HG02938 (cell line): ENCODE measurements around the gene CERS2.

ENCODE experiments used
- ATAC-seq: cut with Tn5 transposase; IDR thresholded peaks from one replicate; pipeline ENCODE4 v1.9.1; 2021; ENCODE audit warnings: mild to moderate bottlenecking, moderate library complexity; ENCODE audit not compliant: unreplicated experiment

The CERS2 gene

GRCh38 chr1:150999051-150999674, 24.5 kb upstream of the CERS2 start:
- no peak for ATAC-seq

- ATAC-seq, result no peak
Measured at GRCh38 chr1:150997949-150998348, 23.3 kb upstream of the CERS2 start.

- ATAC-seq, result no peak
Measured at GRCh38 chr1:150997126-150997872, 22.7 kb upstream of the CERS2 start.

GRCh38 chr1:150995896-150996295, 21.3 kb upstream of the CERS2 start:
- ATAC-seq, result no peak

- no peak for ATAC-seq
Measured at GRCh38 chr1:150995460-150995859, 20.8 kb upstream of the CERS2 start.

GRCh38 chr1:150994248-150994647, 19.6 kb upstream of the CERS2 start:
- ATAC-seq, result no peak

GRCh38 chr1:150992626-150993025, 18.0 kb upstream of the CERS2 start:
- ATAC-seq, result no peak

GRCh38 chr1:150987924-150988323, 13.3 kb upstream of the CERS2 start:
- no peak for ATAC-seq

- ATAC-seq, result no peak
Measured at GRCh38 chr1:150985179-150985825, 10.7 kb upstream of the CERS2 start.

GRCh38 chr1:150981805-150982712, 7.4 kb upstream of the CERS2 start, which contains the start of gene ANXA9:
Gene ANXA9, plus strand, starts transcription at chr1:150982292. Its CDS starts 814 bp downstream, at chr1:150983106.
- no peak for ATAC-seq

GRCh38 chr1:150981177-150981804, 6.7 kb upstream of the CERS2 start:
- ATAC-seq, result no peak

GRCh38 chr1:150979092-150980056, 4.7 kb upstream of the CERS2 start:
- peak; percentile 52 for ATAC-seq

GRCh38 chr1:150976879-150977694, 2.5 kb upstream of the CERS2 start:
- no peak for ATAC-seq

GRCh38 chr1:150976401-150976821, 1.8 kb upstream of the CERS2 start:
- ATAC-seq, result no peak

- no peak for ATAC-seq
Measured at GRCh38 chr1:150973836-150974579, 627 bp downstream of the CERS2 start.

- no peak for ATAC-seq
Measured at GRCh38 chr1:150973258-150973835, 1.3 kb downstream of the CERS2 start.

GRCh38 chr1:150972417-150972940, 2.2 kb downstream of the CERS2 start:
- no peak for ATAC-seq
